ENCODE results near the gene FAM13B. TPM values are rescaled to one million over a fixed set of nuclear protein-coding genes. Genes with fewer than 3 reads are reported as not detected.

FAM13B gene
- total RNA-seq, 4 donors from 2014 or later = 3.4 to 7.9 (median 4.1) TPM

- Histone ChIP-seq H3K27ac (no peak overlapping the region), H3K4me1 (peaks cover 0 to under 1% of the 10 kb centered on the region in 2 donors), H3K36me3 (peaks cover 0 to 54% of the 10 kb centered on the region in 2 donors), H3K4me3 (no peak overlapping the region), H3K27me3 (no peaks in the 10 kb centered on the region), H3K9me3 (no peaks in the 10 kb centered on the region)
- no peak for TF ChIP-seq CTCF (IDR thresholded peaks at IDR 0.05 in 4 of 5, conservative IDR thresholded peaks at IDR 0.05 in 1 of 5)
- no peak for TF ChIP-seq POLR2A (IDR thresholded peaks at IDR 0.05)
- no peak for DNase-seq
- intact Hi-C loops (cut with DNase I; ENCODE audit: low total_unique reads) = no loop called here
- ATAC-seq = no peak
- in situ Hi-C loops (cut with MboI; ENCODE audit: low sequenced_read_pairs in 4 of 4) = no loop called here
Measured at GRCh38 chr5:137938751-137939143, 94.1 kb downstream of the FAM13B start.

- in situ Hi-C loops (cut with MboI; ENCODE audit: low sequenced_read_pairs in 4 of 4) = no loop called here
- Histone ChIP-seq H3K4me1 (peaks cover 0 to 6% of the 10 kb centered on the region in 2 donors), H3K27ac (no peak overlapping the region), H3K4me3 (no peak overlapping the region), H3K36me3 (peaks cover 0 to 48% of the 10 kb centered on the region in 2 donors), H3K27me3 (no peaks in the 10 kb centered on the region), H3K9me3 (no peaks in the 10 kb centered on the region)
- intact Hi-C loops (cut with DNase I; ENCODE audit: low total_unique reads) = no loop called here
- TF ChIP-seq POLR2A (IDR thresholded peaks at IDR 0.05) (no peak), CTCF (IDR thresholded peaks at IDR 0.05 in 4 of 5, conservative IDR thresholded peaks at IDR 0.05 in 1 of 5) (no peak)
- DNase-seq (no peak), ATAC-seq (no peak)
Measured at GRCh38 chr5:137937994-137938750, 94.7 kb downstream of the FAM13B start.

GRCh38 chr5:137935694-137936093, 97.2 kb downstream of the FAM13B start:
- ATAC-seq (no peak), DNase-seq (no peak)
- H3K36me3 ChIP-seq = peaks cover 0 to 24% of the 10 kb centered on the region in 2 donors
- intact Hi-C loops (cut with DNase I; ENCODE audit: low total_unique reads) = no loop called here
- in situ Hi-C loops (cut with MboI; ENCODE audit: low sequenced_read_pairs in 4 of 4) = no loop called here
- H3K27me3 ChIP-seq = no peaks in the 10 kb centered on the region
- TF ChIP-seq POLR2A (IDR thresholded peaks at IDR 0.05) = no peak
- no peak for TF ChIP-seq CTCF (IDR thresholded peaks at IDR 0.05 in 4 of 5, conservative IDR thresholded peaks at IDR 0.05 in 1 of 5)
- H3K9me3 ChIP-seq = no peaks in the 10 kb centered on the region
- no peak overlapping the region for H3K27ac ChIP-seq
- no peak overlapping the region for H3K4me3 ChIP-seq
- peaks cover 0 to 6% of the 10 kb centered on the region in 2 donors for H3K4me1 ChIP-seq

GRCh38 chr5:137935190-137935589, 97.7 kb downstream of the FAM13B start:
- Histone ChIP-seq H3K27ac (no peak overlapping the region), H3K27me3 (no peaks in the 10 kb centered on the region), H3K9me3 (no peaks in the 10 kb centered on the region), H3K4me1 (peaks cover 0 to 6% of the 10 kb centered on the region in 2 donors), H3K36me3 (peaks cover 0 to 19% of the 10 kb centered on the region in 2 donors), H3K4me3 (no peak overlapping the region)
- intact Hi-C loops (cut with DNase I; ENCODE audit: low total_unique reads) = no loop called here
- ATAC-seq (no peak), DNase-seq (no peak)
- in situ Hi-C loops (cut with MboI; ENCODE audit: low sequenced_read_pairs in 4 of 4) = no loop called here
- no peak for TF ChIP-seq CTCF (IDR thresholded peaks at IDR 0.05 in 4 of 5, conservative IDR thresholded peaks at IDR 0.05 in 1 of 5)
